A549 (cell line): ENCODE data around the gene ALPP. TPM values are rescaled to one million over a fixed set of nuclear protein-coding genes. Genes with fewer than 3 reads are reported as not detected.

Experiments
- ATAC-seq, 2 experiments: fragments of 200-7000 bp in 1 of 2; fragments of >200 bp in 1 of 2; cut with Nextera tagmentation in 1 of 2; cut with Tn5 transposase in 1 of 2; 3 replicates each; pipeline versions ENCODE4 v1.8.0 to v1.9.1; 2018 to 2020; ENCODE audit warnings: mild to moderate bottlenecking in 1 of 2, moderate library complexity in 1 of 2
- CTCF ChIA-PET: fragments of 300-600 bp; sonication (Branson Sonifier 250); formaldehyde crosslinking; extraction: SDS; loops from one replicate; lab custom pipeline; 2021; ENCODE audit warnings: antibody characterized with exemption, inconsistent platforms; lab: Yijun Ruan, JAX
- POLR2A ChIA-PET: fragments of 350-600 bp; formaldehyde crosslinking; extraction: SDS; loops from one replicate; lab custom pipeline; 2021; ENCODE audit warnings: antibody characterized with exemption, inconsistent platforms; lab: Yijun Ruan, JAX
- DNase-seq, 2 experiments: peaks; one replicate each; pipeline versions ENCODE4 v3.0.0 to v3.0.0-alpha.2; 2011 to 2016; ENCODE audit warnings: low read depth in 1 of 2, low spot score in 1 of 2
- FAIRE-seq: peaks from 2 replicates; lab custom pipeline; 2011; peaks lifted over from hg19 to GRCh38; lab: Jason Lieb, UNC
- H3K27ac ChIP-seq, 2 experiments: fragments of >200 bp; sonication (Bioruptor Twin); formaldehyde crosslinking; 3 replicates each; pipeline ENCODE4 v1.5.1; 2016 to 2017
- H3K4me1 ChIP-seq: fragments of >200 bp; sonication (Bioruptor Twin); formaldehyde crosslinking; 3 replicates; pipeline ENCODE4 v1.6.1; 2016
- H3K4me2 ChIP-seq: fragments of >200 bp; sonication (Bioruptor Twin); formaldehyde crosslinking; 3 replicates; pipeline ENCODE4 v1.6.1; 2016
- H3K4me3 ChIP-seq: fragments of >200 bp; sonication (Bioruptor Twin); formaldehyde crosslinking; 3 replicates; pipeline ENCODE4 v1.5.1; 2016
- H3K9me3 ChIP-seq: fragments of >200 bp; sonication (Bioruptor Twin); formaldehyde crosslinking; 3 replicates; pipeline ENCODE4 v1.6.1; 2016
- BCL3 ChIP-seq: fragments of >200 bp; sonication (Bioruptor Twin); formaldehyde crosslinking; IDR thresholded peaks from 3 replicates; pipeline ENCODE4 v1.6.1; 2016
- BHLHE40 ChIP-seq: IDR thresholded peaks from 2 replicates; pipeline ENCODE4 v1.6.1; 2012; ENCODE audit warnings: low read depth, low read length, inconsistent platforms
- CBX2 ChIP-seq: fragments of 200-600 bp; sonication (generic); IDR thresholded peaks from 2 replicates; pipeline ENCODE4 v1.6.1; 2016; ENCODE audit warnings: low read depth, mild to moderate bottlenecking, borderline replicate concordance
- CBX8 ChIP-seq: fragments of 200-600 bp; sonication (generic); IDR thresholded peaks from 2 replicates; pipeline ENCODE4 v1.6.1; 2016
- CHD4 ChIP-seq: fragments of 200-600 bp; sonication (generic); IDR thresholded peaks from 2 replicates; pipeline ENCODE4 v1.6.1; 2016; ENCODE audit warnings: antibody characterized with exemption, mild to moderate bottlenecking, borderline replicate concordance
- E2F6 ChIP-seq: IDR thresholded peaks from 2 replicates; pipeline ENCODE4 v1.6.1; 2012; ENCODE audit warnings: low read depth, borderline replicate concordance
- EHF ChIP-seq: fragments of 250-450 bp; sonication (Bioruptor Pico); IDR thresholded peaks from 2 replicates; pipeline ENCODE4 v1.5.0; 2020; ENCODE audit warnings: mild to moderate bottlenecking
- ESRRA ChIP-seq: fragments of 150-350 bp; IDR thresholded peaks from 2 replicates; pipeline ENCODE4 v1.6.1; 2014; ENCODE audit warnings: mild to moderate bottlenecking, low read length, borderline replicate concordance
- FOSL2 ChIP-seq, 2 experiments: fragments of 450-650 bp in 1 of 2; fragments of >200 bp in 1 of 2; sonication (Bioruptor Twin) in 1 of 2; formaldehyde crosslinking; IDR thresholded peaks; 2 replicates each; pipeline versions ENCODE4 v1.5.0 to v1.6.1; 2016 to 2020; ENCODE audit warnings: mild to moderate bottlenecking in 1 of 2, moderate library complexity in 1 of 2
- FOXS1 ChIP-seq: fragments of 250-450 bp; sonication (Bioruptor Pico); IDR thresholded peaks from 2 replicates; pipeline ENCODE4 v1.5.0; 2020; ENCODE audit warnings: mild to moderate bottlenecking, moderate library complexity
- HDAC2 ChIP-seq: fragments of 200-600 bp; sonication (generic); IDR thresholded peaks from 2 replicates; pipeline ENCODE4 v1.6.1; 2016
- HEYL ChIP-seq: fragments of 250-450 bp; sonication (Bioruptor Pico); IDR thresholded peaks from 2 replicates; pipeline ENCODE4 v1.8.0; 2021; ENCODE audit warnings: mild to moderate bottlenecking, moderate library complexity
- JUN ChIP-seq, 2 experiments: fragments of >200 bp; sonication (Bioruptor Twin); formaldehyde crosslinking; IDR thresholded peaks; 2 replicates in 1 of 2; 3 replicates in 1 of 2; pipeline ENCODE4 v1.6.1; 2016 to 2017
- JUNB ChIP-seq: fragments of >200 bp; sonication (Bioruptor Twin); formaldehyde crosslinking; IDR thresholded peaks from 2 replicates; pipeline ENCODE4 v1.6.1; 2016
- MAFK ChIP-seq: fragments of 450-650 bp; IDR thresholded peaks from 2 replicates; pipeline ENCODE4 v1.6.1; 2014; ENCODE audit not compliant: partially characterized antibody
- MAX ChIP-seq: IDR thresholded peaks from 2 replicates; pipeline ENCODE4 v1.6.1; 2012
- NPAS2 ChIP-seq: fragments of 250-450 bp; sonication (Bioruptor Pico); IDR thresholded peaks from 2 replicates; pipeline ENCODE4 v1.8.0; 2022; ENCODE audit warnings: mild to moderate bottlenecking, moderate library complexity, borderline replicate concordance
- NR3C1 ChIP-seq: fragments of >200 bp; sonication (Bioruptor Twin); formaldehyde crosslinking; IDR thresholded peaks from 3 replicates; pipeline ENCODE4 v1.6.1; 2017
- PBX3 ChIP-seq: IDR thresholded peaks from 2 replicates; pipeline ENCODE4 v1.6.1; 2012
- RCOR1 ChIP-seq: fragments of 150-350 bp; IDR thresholded peaks from 2 replicates; pipeline ENCODE4 v1.6.1; 2014; ENCODE audit warnings: antibody characterized with exemption, low read length, low read depth
- RFX5 ChIP-seq: fragments of 450-650 bp; IDR thresholded peaks from 2 replicates; pipeline ENCODE4 v1.7.1; 2014; ENCODE audit warnings: antibody characterized with exemption, mild to moderate bottlenecking, moderate library complexity
- SMC3 ChIP-seq: fragments of >200 bp; sonication (Bioruptor Twin); formaldehyde crosslinking; IDR thresholded peaks from 3 replicates; pipeline ENCODE4 v1.6.1; 2018; ENCODE audit warnings: inconsistent platforms
- SREBF2 ChIP-seq: fragments of 450-650 bp; IDR thresholded peaks from 2 replicates; pipeline ENCODE4 v1.6.1; 2014; ENCODE audit warnings: mild to moderate bottlenecking, moderate library complexity
- TFCP2L1 ChIP-seq: fragments of 250-450 bp; sonication (Bioruptor Pico); IDR thresholded peaks from 2 replicates; pipeline ENCODE4 v1.5.0; 2021; ENCODE audit warnings: mild to moderate bottlenecking
- TP53 ChIP-seq: fragments of 250-450 bp; sonication (Bioruptor Pico); IDR thresholded peaks from 2 replicates; pipeline ENCODE4 v1.5.0; 2021; ENCODE audit warnings: mild to moderate bottlenecking, moderate library complexity
- USF2 ChIP-seq: fragments of 450-650 bp; IDR thresholded peaks from 2 replicates; pipeline ENCODE4 v1.6.1; 2014; ENCODE audit warnings: antibody characterized with exemption
- ZC3H11A ChIP-seq: fragments of 450-650 bp; IDR thresholded peaks from 2 replicates; pipeline ENCODE4 v1.6.1; 2014; ENCODE audit warnings: antibody characterized with exemption, mild to moderate bottlenecking
- ZFP36 ChIP-seq: fragments of 450-650 bp; IDR thresholded peaks from 2 replicates; pipeline ENCODE4 v1.6.1; 2014; ENCODE audit warnings: borderline replicate concordance; ENCODE audit not compliant: partially characterized antibody
- ZNF302 ChIP-seq: fragments of 250-450 bp; sonication (Bioruptor Pico); IDR thresholded peaks from 2 replicates; pipeline ENCODE4 v1.9.0; 2021; ENCODE audit warnings: inconsistent platforms, mild to moderate bottlenecking, moderate library complexity
- WGBS: methylation state at CpG from one replicate; pipeline ENCODE4 v1.1.6; 2017; ENCODE audit errors: missing lambda C conversion rate; 5-methylcytosine and 5-hydroxymethylcytosine counted together
- polyA plus RNA-seq, 4 experiments: library from polyadenylated mRNA; depleted of rRNA in 3 of 4; stranded (reverse); fragments of >200 nt; fragmentation: RNase III in 1 of 4; extraction: RNeasy Plus Mini Kit Qiagen cat#74134 plus additional on column Dnase treatment in 1 of 4; gene quantifications; 2 replicates in 3 of 4; 3 replicates in 1 of 4; pipeline ENCODE4 v1.2.3, GENCODE V29; 2011 to 2017

Gene ALPP
- polyA plus RNA-seq, 2 of the 4 experiments (the other 2 are of a cell fraction): 0.10 to 0.31 TPM

DNA sequence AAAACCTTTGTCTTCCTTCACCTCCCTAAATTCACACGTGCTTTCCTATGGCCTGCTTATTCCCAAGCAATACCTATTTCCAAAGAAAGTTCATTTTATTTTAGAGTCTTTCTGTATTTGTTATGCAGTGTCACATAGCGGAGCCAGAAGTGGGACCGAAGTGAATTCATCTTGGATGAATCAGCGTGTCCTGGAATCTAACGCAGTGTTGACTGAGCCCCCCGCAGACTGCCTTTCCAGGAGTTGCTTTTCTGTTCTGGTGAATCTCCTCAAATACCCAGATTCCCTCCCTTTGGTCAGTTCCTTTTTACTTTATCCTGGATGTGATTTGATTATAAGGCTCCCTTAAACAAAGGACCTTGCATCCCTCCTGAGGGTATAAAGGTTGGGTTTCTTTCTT, 10.8 kb downstream of the ALPP start:
- Histone ChIP-seq H3K4me1 (peaks cover 26% of the 10 kb centered on the region), H3K4me2 (peak overlapping the region; percentile 61), H3K27ac (peak overlapping the region; percentile 60 to 69), H3K4me3 (no peak overlapping the region), H3K9me3 (no peaks in the 10 kb centered on the region)
- POLR2A ChIA-PET: no interaction called here
- CTCF ChIA-PET: no interaction called here
- WGBS: 28% methylated on average over 6 of the region's 6 CpGs
- 0 out of 2 replicates have a peak, but pooled peaks have one; percentile 46 for TF ChIP-seq FOSL2 (IDR thresholded peaks at IDR 0.05)
- peak; percentile 61; the same call in 1 of the 2 replicates for TF ChIP-seq FOSL2 (CRISPR knock-in tag; IDR thresholded peaks at IDR 0.05)
- TF ChIP-seq JUN (IDR thresholded peaks at IDR 0.05): peak in 1 of 2 experiments; percentile 34; a peak in 1 of 5 replicates
- TF ChIP-seq TP53 (CRISPR knock-in tag): no peak
- TF ChIP-seq PBX3: no peak
- no peak for TF ChIP-seq CBX8
- no peak for TF ChIP-seq ZFP36
- TF ChIP-seq CHD4: no peak
- TF ChIP-seq JUNB: 0 out of 2 replicates have a peak, but pooled peaks have one; percentile 34
- TF ChIP-seq CBX2: no peak
- FAIRE-seq: peak; percentile 39
- DNase-seq: peak; percentile 32 to 53
- ATAC-seq: peak; percentile 33 to 35; a peak in 2 of 6 replicates

DNA sequence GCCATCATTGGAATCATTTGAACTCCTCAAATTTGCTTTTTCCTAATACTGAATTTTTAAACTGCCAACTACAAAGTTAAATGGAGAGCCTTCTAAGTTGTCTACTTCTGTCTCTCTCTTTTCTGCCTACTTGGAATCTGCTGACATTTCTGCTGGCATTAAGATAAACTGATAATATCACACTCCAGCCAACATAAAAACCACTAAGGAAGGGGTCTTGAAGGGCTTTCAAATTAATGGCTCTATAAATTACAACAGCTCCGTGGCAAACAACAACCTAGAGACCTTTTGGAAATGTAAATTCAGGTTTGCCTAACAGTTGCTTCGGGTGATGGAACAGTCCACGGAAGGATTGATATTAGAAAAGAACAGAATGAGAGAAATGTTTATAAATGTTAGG, 12.1 kb downstream of the ALPP start:
- 81% methylated on average over 3 of the region's 3 CpGs for WGBS
- H3K4me3 ChIP-seq: no peak overlapping the region
- H3K27ac ChIP-seq: peak overlapping the region; percentile 60 to 69; a peak in 5 of 6 replicates
- no peak overlapping the region for H3K4me2 ChIP-seq
- peaks cover 26% of the 10 kb centered on the region for H3K4me1 ChIP-seq
- DNase-seq (no peak), ATAC-seq (no peak), FAIRE-seq (no peak)
- no peak for TF ChIP-seq E2F6
- no peak for TF ChIP-seq NR3C1
- no peak for TF ChIP-seq RCOR1
- TF ChIP-seq BCL3: no peak
- TF ChIP-seq CBX2: no peak
- TF ChIP-seq SREBF2: no peak
- no peak for TF ChIP-seq ZC3H11A
- TF ChIP-seq ESRRA: no peak
- no peak for TF ChIP-seq HEYL (CRISPR knock-in tag)
- POLR2A ChIA-PET: no interaction called here
- CTCF ChIA-PET: interaction anchor here (0.6 to 1.0 kb wide), 3 partner anchors 9 to 467 kb away, joined by 3 to 4 read pairs (median 3); no protein-coding TSS in a partner anchor
- no peaks in the 10 kb centered on the region for H3K9me3 ChIP-seq

DNA sequence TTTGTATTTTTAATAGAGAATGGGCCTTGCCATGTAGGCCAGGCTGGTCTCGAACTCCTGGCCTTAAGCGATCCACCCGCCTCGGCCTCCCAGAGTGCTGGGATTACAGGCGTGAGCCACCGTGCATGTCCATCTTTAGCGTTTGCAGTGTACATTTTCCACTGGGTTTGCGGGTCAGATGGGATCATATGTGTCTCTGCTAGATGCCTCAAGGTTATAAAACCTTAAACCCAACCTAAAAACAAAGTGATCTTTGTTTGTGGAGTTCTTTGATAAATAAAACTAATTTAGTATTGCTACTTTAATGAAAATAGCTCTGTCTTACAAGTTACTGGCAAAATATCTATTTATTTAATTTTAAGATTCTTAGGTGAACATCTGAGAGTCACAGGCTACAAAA, 15.0 kb downstream of the ALPP start:
- FAIRE-seq: no peak

More for the DNA sequence above, 15.0 kb downstream of the ALPP start:
- Histone ChIP-seq H3K27ac (no peak overlapping the region), H3K4me2 (no peak overlapping the region), H3K4me3 (no peak overlapping the region), H3K9me3 (no peaks in the 10 kb centered on the region), H3K4me1 (peaks cover 32% of the 10 kb centered on the region)
- no peak for ATAC-seq
- WGBS: 91% methylated on average over 8 of the region's 8 CpGs
- ChIA-PET CTCF (interaction anchor here (0.7 to 1.9 kb wide), 2 partner anchors 46 to 68 kb away, joined by 3 to 5 read pairs; no protein-coding TSS in a partner anchor), POLR2A (no interaction called here)
- DNase-seq: no peak
- no peak for TF ChIP-seq RCOR1
- no peak for TF ChIP-seq MAFK
- TF ChIP-seq USF2: no peak
- TF ChIP-seq FOXS1 (CRISPR knock-in tag): no peak
- no peak for TF ChIP-seq CBX8
- no peak for TF ChIP-seq TFCP2L1 (CRISPR knock-in tag)
- no peak for TF ChIP-seq RFX5
- no peak for TF ChIP-seq BCL3
- TF ChIP-seq ZNF302 (CRISPR knock-in tag): no peak
- TF ChIP-seq BHLHE40: no peak
- TF ChIP-seq MAX: no peak
- no peak for TF ChIP-seq EHF (CRISPR knock-in tag)
- no peak for TF ChIP-seq ESRRA
- no peak for TF ChIP-seq HDAC2
- TF ChIP-seq SMC3: no peak
- no peak for TF ChIP-seq NPAS2 (CRISPR knock-in tag)
